GM19468 (cell line): ENCODE data around the gene LMF1.

Experiments used
- ATAC-seq: cut with Tn5 transposase; IDR thresholded peaks from one replicate; pipeline ENCODE4 v1.9.1; 2021; ENCODE audit warnings: mild to moderate bottlenecking, moderate library complexity, moderate number of reproducible peaks; ENCODE audit not compliant: unreplicated experiment; ENCODE audit errors: extremely low read depth

LMF1 gene

GRCh38 chr16:856811-857210, 114.0 kb downstream of the LMF1 start:
- no peak for ATAC-seq

- ATAC-seq, result no peak
These were observed 114.7 kb downstream of the LMF1 start for GRCh38 chr16:856101-856500.

- ATAC-seq, result no peak
These were observed 115.3 kb downstream of the LMF1 start for GRCh38 chr16:855471-855870.

GRCh38 chr16:854808-855410, 115.9 kb downstream of the LMF1 start:
- ATAC-seq, result no peak

- no peak for ATAC-seq
These were observed 116.6 kb downstream of the LMF1 start for GRCh38 chr16:853981-854807.

GRCh38 chr16:853306-853705, 117.5 kb downstream of the LMF1 start:
- no peak for ATAC-seq

- no peak for ATAC-seq
These were observed 118.2 kb downstream of the LMF1 start for GRCh38 chr16:852451-853185.

- no peak for ATAC-seq
These were observed 118.9 kb downstream of the LMF1 start for GRCh38 chr16:851871-852270.

- ATAC-seq, result no peak
These were observed 119.5 kb downstream of the LMF1 start for GRCh38 chr16:851209-851810.

- ATAC-seq, result no peak
These were observed 120.1 kb downstream of the LMF1 start for GRCh38 chr16:850668-851067.

- ATAC-seq, result no peak
These were observed 122.1 kb downstream of the LMF1 start for GRCh38 chr16:848510-849253.

- no peak for ATAC-seq
These were observed 122.9 kb downstream of the LMF1 start for GRCh38 chr16:847681-848445.

GRCh38 chr16:847151-847550, 123.6 kb downstream of the LMF1 start:
- no peak for ATAC-seq

- ATAC-seq, result no peak
These were observed 125.4 kb downstream of the LMF1 start for GRCh38 chr16:845351-845745.

GRCh38 chr16:844638-845350, 126.0 kb downstream of the LMF1 start:
- no peak for ATAC-seq

- no peak for ATAC-seq
These were observed 127.0 kb downstream of the LMF1 start for GRCh38 chr16:843771-844170.

- no peak for ATAC-seq
These were observed 127.8 kb downstream of the LMF1 start for GRCh38 chr16:842711-843560.

- no peak for ATAC-seq
These were observed 128.7 kb downstream of the LMF1 start for GRCh38 chr16:842061-842476.
